Activated T-helper 1 cell treated with anti-CD3 and anti-CD28 coated beads, Interleukin-12 subunit alpha, Interleukin-12 subunit beta, Interleukin-2, Interleukin-4 antibody, amounts not matched to agents 30 ng/mL and 10 ng/mL and 1 ng/mL, durations not matched to agents 14 hours and 24 hours and 36 hours (primary cell): ENCODE measurements around the gene CLEC20A. TPM values are rescaled to one million over a fixed set of nuclear protein-coding genes. Genes with fewer than 3 reads are reported as not detected.

Source experiments
- DNase-seq: peaks from one replicate; pipeline ENCODE4 v3.0.0; 2021; ENCODE audit warnings: low spot score
- H3K27ac Mint-ChIP-seq: one replicate; pipeline ENCODE4 v1.8.0; 2021; ENCODE audit warnings: mild to moderate bottlenecking, mixed read lengths
- H3K27me3 Mint-ChIP-seq: one replicate; pipeline ENCODE4 v1.8.0; 2022; ENCODE audit warnings: mild to moderate bottlenecking, moderate library complexity, mixed read lengths; ENCODE audit not compliant: insufficient read depth
- H3K36me3 Mint-ChIP-seq: one replicate; pipeline ENCODE4 v1.8.0; 2021; ENCODE audit warnings: low read depth, mixed read lengths
- H3K4me1 Mint-ChIP-seq: one replicate; pipeline ENCODE4 v1.8.0; 2021; ENCODE audit warnings: low read depth, mixed read lengths
- H3K4me3 Mint-ChIP-seq: one replicate; pipeline ENCODE4 v1.8.0; 2021; ENCODE audit warnings: mild to moderate bottlenecking, moderate library complexity, mixed read lengths
- H3K9me3 Mint-ChIP-seq: one replicate; pipeline ENCODE4 v1.8.0; 2021; ENCODE audit warnings: mixed read lengths
- intact Hi-C: fragments of 100-400 bp; cut with micrococcal nuclease; formaldehyde crosslinking; loops from one replicate; pipeline ENCODE4 v1.15.1; 2024
- total RNA-seq: library from RNA; stranded (reverse); gene quantifications from 2 replicates; pipeline ENCODE4 v1.2.3, GENCODE V29; 2022

CLEC20A gene
- total RNA-seq, result not detected in 2 replicates

- H3K4me1 Mint-ChIP-seq, result no peaks in the 10 kb centered on the region
- intact Hi-C loops, result no loop called here
- no peaks in the 10 kb centered on the region for H3K27me3 Mint-ChIP-seq
- no peaks in the 10 kb centered on the region for H3K36me3 Mint-ChIP-seq
- H3K9me3 Mint-ChIP-seq, result no peaks in the 10 kb centered on the region
- H3K4me3 Mint-ChIP-seq, result no peak within 1 kb of the TSS
- no peak for DNase-seq
- H3K27ac Mint-ChIP-seq, result no peak within 1 kb of the TSS
Observed at GRCh38 chr1:178496410-178497135, at the start of gene CLEC20A. TSS of gene CLEC20A (minus strand) at chr1:178496964. CDS start at chr1:178496939, 25 bp downstream.

DNA sequence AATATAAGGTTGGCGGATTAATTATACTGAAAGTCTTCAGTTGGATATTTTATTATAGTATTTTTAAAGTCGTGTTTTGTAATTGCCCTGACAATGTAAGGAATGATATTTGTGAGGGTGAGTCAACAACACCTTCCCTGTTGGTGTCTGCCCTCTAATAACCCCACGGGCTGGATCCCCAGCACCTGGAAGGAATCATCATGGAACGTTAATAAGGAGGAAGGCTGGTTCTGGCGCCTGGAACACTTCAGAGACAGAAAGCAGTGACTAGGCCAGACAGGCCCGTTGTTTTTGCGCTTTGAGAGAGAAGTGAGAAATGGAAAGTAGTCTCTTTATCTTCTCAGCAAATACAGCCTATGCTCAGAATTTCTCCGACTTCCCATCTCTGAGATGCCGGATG is 47.8 kb upstream of the CLEC20A start:
- H3K27ac Mint-ChIP-seq, result no peak overlapping the region
- peak overlapping the region; percentile 57 for H3K4me3 Mint-ChIP-seq
- intact Hi-C loops, result loop anchor here (5.0 kb wide), 1 partner anchor 683 kb away; the partner anchor contains the start of gene ABL2
- no peaks in the 10 kb centered on the region for H3K36me3 Mint-ChIP-seq
- H3K4me1 Mint-ChIP-seq, result no peaks in the 10 kb centered on the region
- DNase-seq, result no peak
- H3K9me3 Mint-ChIP-seq, result no peaks in the 10 kb centered on the region
- H3K27me3 Mint-ChIP-seq, result no peaks in the 10 kb centered on the region

- H3K4me1 Mint-ChIP-seq, result no peaks in the 10 kb centered on the region
- H3K4me3 Mint-ChIP-seq, result peak overlapping the region; percentile 88
- no peaks in the 10 kb centered on the region for H3K27me3 Mint-ChIP-seq
- no peak for DNase-seq
- peak overlapping the region; percentile 23 for H3K27ac Mint-ChIP-seq
- intact Hi-C loops, result loop anchor here (2.0 to 5.0 kb wide), 4 partner anchors 460 to 750 kb away; partner anchors contain the start of genes ABL2, SOAT1 and TOR3A
- no peaks in the 10 kb centered on the region for H3K9me3 Mint-ChIP-seq
- no peaks in the 10 kb centered on the region for H3K36me3 Mint-ChIP-seq
Observed at GRCh38 chr1:178543290-178543607, 46.5 kb upstream of the CLEC20A start.

DNA sequence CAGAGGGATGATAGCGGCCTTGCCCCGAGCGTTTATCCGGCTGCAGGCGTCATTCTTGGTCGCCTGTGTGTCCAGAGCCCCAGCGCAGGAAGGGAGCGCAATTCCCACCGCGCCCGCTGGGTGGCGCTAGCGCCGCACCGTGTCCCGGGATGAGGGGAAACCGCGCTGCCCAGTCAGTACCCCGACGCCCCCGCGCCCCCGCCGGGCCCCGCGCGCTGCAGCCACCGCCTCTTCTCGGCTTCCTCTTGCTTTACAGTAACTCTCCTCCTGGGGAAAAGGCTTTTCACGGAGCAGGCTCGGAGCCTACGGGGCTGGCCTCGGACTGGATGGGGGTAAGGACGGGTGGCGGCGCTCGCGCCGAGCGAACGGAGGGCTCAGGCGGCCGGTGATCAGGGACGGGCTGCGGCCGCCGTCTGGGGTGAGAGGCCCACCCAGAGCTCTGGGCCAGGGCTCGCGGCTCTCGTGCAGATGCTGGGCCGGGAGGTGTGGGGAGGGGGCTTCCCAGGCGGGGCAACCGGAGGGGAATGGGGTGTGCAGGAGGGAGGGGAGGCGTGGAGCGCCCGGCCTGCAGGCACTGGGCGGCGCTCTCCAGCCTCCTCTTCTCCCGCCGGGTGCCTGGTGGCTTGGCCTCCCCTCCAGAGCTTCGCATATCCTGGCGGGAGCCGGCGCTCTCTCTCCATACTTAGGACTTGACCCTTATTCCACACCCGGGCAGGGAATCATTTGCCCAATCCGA is 46.0 kb upstream of the CLEC20A start:
- Mint-ChIP-seq H3K27me3 (no peaks in the 10 kb centered on the region), H3K36me3 (no peaks in the 10 kb centered on the region), H3K9me3 (no peaks in the 10 kb centered on the region), H3K4me3 (peak overlapping the region; percentile 88), H3K27ac (peak overlapping the region; percentile 80), H3K4me1 (no peaks in the 10 kb centered on the region)
- DNase-seq, result peak; percentile 81
- intact Hi-C loops, result loop anchor here (1.0 to 5.0 kb wide), 11 partner anchors 10 to 827 kb away; partner anchors contain the start of genes ABL2, AXDND1, FAM20B and SOAT1

GRCh38 chr1:178541829-178542553 is 45.2 kb upstream of the CLEC20A start:
- DNase-seq, result peak; percentile 35
- Mint-ChIP-seq H3K36me3 (no peaks in the 10 kb centered on the region), H3K4me3 (peak overlapping the region; percentile 88), H3K27me3 (no peaks in the 10 kb centered on the region), H3K4me1 (no peaks in the 10 kb centered on the region), H3K27ac (peak overlapping the region; percentile 80), H3K9me3 (no peaks in the 10 kb centered on the region)
- intact Hi-C loops, result loop anchor here (1.0 to 5.0 kb wide), 11 partner anchors 10 to 827 kb away; partner anchors contain the start of genes ABL2, AXDND1, FAM20B and SOAT1

DNA sequence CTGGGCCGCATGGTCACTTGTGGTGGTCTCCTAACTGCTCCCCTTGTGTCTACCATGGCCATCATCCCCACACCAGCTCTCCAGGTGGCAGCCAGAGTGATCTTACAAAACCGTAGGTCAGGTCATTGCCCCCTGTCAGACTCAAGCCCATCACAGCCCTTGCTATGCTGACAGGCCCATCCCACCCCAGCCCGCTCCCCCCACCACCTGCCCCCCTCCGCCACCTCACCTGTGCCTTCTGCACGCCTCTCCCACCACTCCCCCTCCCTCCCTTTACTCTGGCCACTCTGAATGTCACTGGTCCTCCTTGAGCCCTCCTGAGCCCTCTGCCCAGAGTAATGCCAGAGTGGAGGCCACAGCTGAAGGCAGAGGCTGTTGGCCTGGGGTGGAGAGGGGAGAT is 44.6 kb upstream of the CLEC20A start:
- H3K4me1 Mint-ChIP-seq, result no peaks in the 10 kb centered on the region
- no peaks in the 10 kb centered on the region for H3K9me3 Mint-ChIP-seq
- no peaks in the 10 kb centered on the region for H3K36me3 Mint-ChIP-seq
- H3K27me3 Mint-ChIP-seq, result no peaks in the 10 kb centered on the region
- no peak overlapping the region for H3K27ac Mint-ChIP-seq
- DNase-seq, result no peak
- intact Hi-C loops, result loop anchor here (5.0 kb wide), 1 partner anchor 686 kb away; the partner anchor contains the start of gene ABL2
- H3K4me3 Mint-ChIP-seq, result peak overlapping the region; percentile 88

- Mint-ChIP-seq H3K27ac (no peak overlapping the region), H3K36me3 (no peaks in the 10 kb centered on the region), H3K4me3 (no peak overlapping the region), H3K27me3 (no peaks in the 10 kb centered on the region), H3K4me1 (no peaks in the 10 kb centered on the region), H3K9me3 (no peaks in the 10 kb centered on the region)
- intact Hi-C loops, result loop anchor here (5.0 kb wide), 1 partner anchor 687 kb away; the partner anchor contains the start of gene ABL2
- DNase-seq, result no peak
Observed at GRCh38 chr1:178540646-178541045, 43.9 kb upstream of the CLEC20A start.

DNA sequence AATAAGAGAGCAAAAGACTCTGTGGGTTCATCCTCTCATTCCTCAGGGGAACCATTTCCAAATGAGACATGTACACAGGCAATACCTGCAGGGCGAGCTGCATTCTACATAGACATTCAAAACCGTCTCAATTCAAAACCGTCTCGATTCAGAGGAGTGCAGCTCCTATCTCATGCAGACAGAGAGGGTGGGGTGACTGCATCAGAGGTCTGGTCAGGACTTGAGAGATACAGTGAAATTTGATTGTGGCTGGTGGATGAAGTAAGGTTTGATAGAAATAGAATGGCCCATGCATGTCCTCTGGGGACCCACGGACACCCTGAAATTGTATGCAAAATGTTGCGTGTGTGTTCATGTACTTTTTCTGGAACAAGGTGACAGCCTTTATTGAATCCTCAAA is 43.4 kb upstream of the CLEC20A start:
- Mint-ChIP-seq H3K36me3 (no peaks in the 10 kb centered on the region), H3K4me1 (no peaks in the 10 kb centered on the region), H3K4me3 (no peak overlapping the region), H3K9me3 (no peaks in the 10 kb centered on the region), H3K27me3 (no peaks in the 10 kb centered on the region), H3K27ac (no peak overlapping the region)
- no peak for DNase-seq
- intact Hi-C loops, result loop anchor here (5.0 kb wide), 1 partner anchor 687 kb away; the partner anchor contains the start of gene ABL2

GRCh38 chr1:178539291-178539690 is 42.5 kb upstream of the CLEC20A start:
- Mint-ChIP-seq H3K27ac (no peak overlapping the region), H3K36me3 (no peaks in the 10 kb centered on the region), H3K9me3 (no peaks in the 10 kb centered on the region), H3K4me1 (no peaks in the 10 kb centered on the region), H3K4me3 (no peak overlapping the region), H3K27me3 (no peaks in the 10 kb centered on the region)
- intact Hi-C loops, result no loop called here
- DNase-seq, result no peak

DNA sequence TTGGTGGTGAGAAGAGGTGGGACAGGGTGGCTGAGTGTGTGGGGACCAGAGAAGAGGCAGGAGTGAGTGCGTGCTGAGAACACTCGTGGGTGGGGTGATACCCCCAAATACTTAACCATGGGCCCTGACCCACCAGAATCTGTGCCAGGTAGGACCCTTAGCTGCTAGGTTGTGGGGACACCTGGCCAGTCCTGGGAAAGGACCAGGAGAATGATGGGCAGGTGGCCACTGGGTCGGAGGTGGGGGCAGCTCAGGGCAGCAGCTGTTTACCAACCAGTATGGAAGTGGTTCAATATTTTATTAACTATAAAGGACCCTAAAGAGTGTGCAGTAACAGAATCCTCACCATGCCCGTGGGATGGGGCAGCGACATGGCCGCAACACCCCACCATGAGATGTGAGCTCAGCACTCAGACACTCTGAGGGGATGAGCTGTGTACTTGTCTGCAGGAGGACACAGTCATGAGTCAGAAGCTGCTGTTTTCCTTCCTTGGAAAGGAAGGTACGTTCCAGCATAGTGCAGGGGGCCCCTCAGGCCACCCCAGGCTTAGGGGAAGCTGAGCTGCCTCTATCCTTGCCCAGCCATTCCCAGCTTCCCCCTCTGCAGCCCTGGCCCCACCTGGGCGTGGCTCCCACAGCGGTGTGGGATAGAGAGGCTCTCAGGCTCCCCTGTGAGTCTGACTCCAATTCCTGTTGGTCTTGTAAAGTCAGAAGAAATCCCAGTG is 41.6 kb upstream of the CLEC20A start:
- no peaks in the 10 kb centered on the region for H3K4me1 Mint-ChIP-seq
- H3K36me3 Mint-ChIP-seq, result no peaks in the 10 kb centered on the region
- no peak overlapping the region for H3K27ac Mint-ChIP-seq
- H3K9me3 Mint-ChIP-seq, result no peaks in the 10 kb centered on the region
- H3K27me3 Mint-ChIP-seq, result no peaks in the 10 kb centered on the region
- no peak for DNase-seq
- intact Hi-C loops, result no loop called here
- H3K4me3 Mint-ChIP-seq, result no peak overlapping the region

DNA sequence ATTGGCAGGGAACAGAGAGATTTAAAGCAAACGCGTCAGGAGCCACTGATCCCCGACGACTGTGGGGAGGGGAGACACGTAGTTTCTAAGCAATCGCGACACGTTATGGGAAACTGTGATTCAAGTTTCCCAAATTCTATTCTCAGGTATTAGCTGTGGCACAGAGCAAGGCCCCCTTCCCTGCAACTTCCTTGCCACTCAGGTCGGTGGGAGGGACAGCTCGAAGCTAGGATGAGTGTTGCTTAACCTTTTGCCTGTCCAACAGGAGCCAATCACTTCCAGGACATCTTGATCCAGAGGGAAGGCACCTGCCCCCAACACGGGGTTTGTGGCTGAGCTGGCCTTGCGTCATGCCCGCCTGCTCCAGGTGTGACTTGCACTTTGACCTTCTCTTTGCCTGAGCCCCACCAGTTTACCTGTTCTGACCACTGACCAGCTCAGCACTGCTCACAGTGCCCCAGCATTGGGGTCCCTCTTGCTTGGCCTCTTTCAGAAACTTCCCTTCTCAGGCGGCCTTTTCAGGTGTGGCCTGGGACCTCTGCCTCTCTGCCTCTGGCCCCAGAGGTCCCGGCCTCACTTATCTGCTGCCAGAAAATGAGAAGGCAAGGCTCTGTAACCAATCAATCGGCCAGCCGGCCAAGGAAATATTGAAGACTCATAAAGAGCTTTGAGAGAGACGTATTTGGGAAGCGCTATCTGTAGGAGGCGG is 40.8 kb upstream of the CLEC20A start:
- no peak for DNase-seq
- Mint-ChIP-seq H3K36me3 (no peaks in the 10 kb centered on the region), H3K4me1 (peaks cover under 1% of the 10 kb centered on the region), H3K9me3 (no peaks in the 10 kb centered on the region), H3K27me3 (peaks cover 3% of the 10 kb centered on the region), H3K4me3 (no peak overlapping the region), H3K27ac (no peak overlapping the region)
- intact Hi-C loops, result no loop called here
